CD1c-positive myeloid dendritic cell (primary cell): ENCODE data around the gene ABHD8.

Experiments
- DNase-seq: peaks from one replicate; pipeline ENCODE4 v3.0.0-alpha.2; 2016; ENCODE audit errors: extremely low spot score

ABHD8 gene

GRCh38 chr19:17242431-17243208, 60.6 kb downstream of the ABHD8 start:
- DNase-seq = no peak
